ENCODE data around the gene MTRF1.

GRCh38 chr13:41241626-41242025 is 21.8 kb downstream of the MTRF1 start:
- TF ChIP-seq CTCF (IDR thresholded peaks at IDR 0.05) (no peak), POLR2A (IDR thresholded peaks at IDR 0.05) (no peak)

Data from thyroid gland (tissue), 4 donors.